Gastrocnemius medialis (tissue), 4 donors: ENCODE results near the gene RND1. TPM values are rescaled to one million over a fixed set of nuclear protein-coding genes. Genes with fewer than 3 reads are reported as not detected.
A peak's percentile ranks its signal among the peaks of the same experiment; 100 is the strongest.

ENCODE experiments used
- ATAC-seq, 2 donors: fragments of 150-250 bp; one replicate each; pipeline ENCODE4 v1.9.1; 2016
- DNase-seq, 2 donors: peaks; one replicate each; pipeline ENCODE4 v3.0.0-alpha.2; 2019
- H3K27ac ChIP-seq, 4 donors: fragments of 200-600 bp; sonication (generic); 1 replicate in 1 of 4; 2 replicates in 3 of 4; pipeline ENCODE4 v1.5.1; 2016 to 2018; ENCODE audit warnings: mild to moderate bottlenecking in 2 of 4, moderate library complexity in 1 of 4
- H3K27me3 ChIP-seq, 3 donors: fragments of 200-600 bp; sonication (generic) in 2 of 3; 1 replicate in 1 of 3; 2 replicates in 2 of 3; pipeline versions ENCODE4 v1.5.1 to v1.6.0; 2016 to 2019; ENCODE audit warnings: mild to moderate bottlenecking in 1 of 3, moderate library complexity in 1 of 3
- H3K36me3 ChIP-seq, 2 donors: fragments of 200-600 bp; sonication (generic) in 1 of 2; one replicate each; pipeline ENCODE4 v1.5.1; 2017 to 2018
- H3K4me1 ChIP-seq, 2 donors: fragments of 200-600 bp; sonication (generic) in 1 of 2; one replicate each; pipeline ENCODE4 v1.5.1; 2016 to 2017; ENCODE audit warnings: mild to moderate bottlenecking in 2 of 2
- H3K4me3 ChIP-seq, 4 donors: fragments of 200-600 bp; sonication (generic) in 3 of 4; 1 replicate in 1 of 4; 2 replicates in 3 of 4; pipeline ENCODE4 v1.5.1; 2016 to 2019; ENCODE audit warnings: mild to moderate bottlenecking in 2 of 4
- H3K9me3 ChIP-seq, 3 donors: fragments of 200-600 bp; sonication (generic) in 2 of 3; 1 replicate in 1 of 3; 2 replicates in 2 of 3; pipeline ENCODE4 v1.5.1; 2016 to 2019
- CTCF ChIP-seq, 5 experiments: fragments of 450-650 bp in 3 of 5; fragments of 200-600 bp in 2 of 5; sonication (generic) in 2 of 5; IDR thresholded peaks in 4 of 5; conservative IDR thresholded peaks in 1 of 5; 1 replicate in 4 of 5; 2 replicates in 1 of 5; pipeline ENCODE4 v1.5.1; 2016 to 2019; ENCODE audit warnings: antibody characterized with exemption in 5 of 5, mild to moderate bottlenecking in 3 of 5, moderate library complexity in 3 of 5
- POLR2A ChIP-seq, 2 donors: fragments of 450-650 bp; IDR thresholded peaks; one replicate each; pipeline ENCODE4 v1.6.1; 2017; ENCODE audit warnings: antibody characterized with exemption in 2 of 2, mild to moderate bottlenecking in 2 of 2, moderate library complexity in 2 of 2
- in situ Hi-C, 4 donors: fragments of 200-750 bp; cut with MboI; loops; one replicate each; pipeline versions ENCODE4 v1.15.0 to v1.8.0; 2017; ENCODE audit warnings: low sequenced_read_pairs in 4 of 4
- intact Hi-C: fragments of 100-400 bp; cut with DNase I; formaldehyde crosslinking; loops from one replicate; pipeline ENCODE4 v1.15.1; 2023; ENCODE audit warnings: low total_unique reads
- total RNA-seq, 4 donors: library from RNA; depleted of rRNA; stranded (reverse); fragments of >200 nt; gene quantifications; one replicate each; pipeline versions ENCODE4 v1.1.0 to v1.2.3, GENCODE V29; 2016

The RND1 gene
- total RNA-seq, 4 donors from 2014 or later, result 0.36 TPM; not detected in 3

GRCh38 chr12:48873096-48873495, 7.4 kb upstream of the RND1 start:
- ATAC-seq, result no peak
- TF ChIP-seq POLR2A (IDR thresholded peaks at IDR 0.05) (no peak), CTCF (IDR thresholded peaks at IDR 0.05 in 4 of 5, conservative IDR thresholded peaks at IDR 0.05 in 1 of 5) (no peak)
- H3K9me3 ChIP-seq, result no peaks in the 10 kb centered on the region
- no peaks in the 10 kb centered on the region for H3K4me1 ChIP-seq
- intact Hi-C loops (no loop called here), in situ Hi-C loops (loop anchor here in 1 of 4 donors (25.0 kb wide), 1 partner anchor 114 kb away; the partner anchor contains the start of genes DDN and WNT1)
- no peaks in the 10 kb centered on the region for H3K36me3 ChIP-seq
- H3K27me3 ChIP-seq, result peaks cover 0 to 2% (median 0%) of the 10 kb centered on the region in 3 donors
- no peak overlapping the region for H3K27ac ChIP-seq
- H3K4me3 ChIP-seq, result no peak overlapping the region
- DNase-seq, result no peak

DNA sequence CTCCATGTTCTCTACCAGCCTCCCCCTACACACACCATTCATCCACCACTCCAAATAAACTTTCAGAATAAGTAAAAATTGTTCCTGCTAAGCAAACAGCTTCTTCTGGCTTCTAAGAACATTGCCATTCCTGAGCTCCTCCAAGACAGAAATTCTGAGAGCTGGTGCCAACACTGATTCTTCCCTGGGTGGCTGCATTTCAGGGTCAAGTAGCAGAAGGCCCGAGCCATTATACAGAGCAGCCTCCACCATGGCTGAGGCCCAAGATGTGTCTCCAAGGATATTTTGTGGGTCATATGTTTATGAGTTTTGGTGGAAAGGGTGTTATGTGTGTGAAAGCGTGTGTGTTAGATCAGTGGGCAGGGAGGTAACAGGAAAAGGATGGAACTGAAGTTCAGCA, 3.5 kb upstream of the RND1 start:
- in situ Hi-C loops, result loop anchor here in 1 of 4 donors (25.0 kb wide), 1 partner anchor 118 kb away; the partner anchor contains the start of genes DDN and WNT1
- Histone ChIP-seq H3K27me3 (peaks cover 0 to 7% (median 4%) of the 10 kb centered on the region in 3 donors), H3K27ac (no peak overlapping the region), H3K36me3 (no peaks in the 10 kb centered on the region), H3K9me3 (no peaks in the 10 kb centered on the region), H3K4me1 (peaks cover 5% of the 10 kb centered on the region in 2 donors), H3K4me3 (no peak overlapping the region)
- TF ChIP-seq POLR2A (IDR thresholded peaks at IDR 0.05) (no peak), CTCF (IDR thresholded peaks at IDR 0.05 in 4 of 5, conservative IDR thresholded peaks at IDR 0.05 in 1 of 5) (no peak)
- DNase-seq (no peak), ATAC-seq (no peak)
- intact Hi-C loops, result loop anchor here (5.0 kb wide), 1 partner anchor 517 kb away; the partner anchor contains the start of gene ZNF641

DNA sequence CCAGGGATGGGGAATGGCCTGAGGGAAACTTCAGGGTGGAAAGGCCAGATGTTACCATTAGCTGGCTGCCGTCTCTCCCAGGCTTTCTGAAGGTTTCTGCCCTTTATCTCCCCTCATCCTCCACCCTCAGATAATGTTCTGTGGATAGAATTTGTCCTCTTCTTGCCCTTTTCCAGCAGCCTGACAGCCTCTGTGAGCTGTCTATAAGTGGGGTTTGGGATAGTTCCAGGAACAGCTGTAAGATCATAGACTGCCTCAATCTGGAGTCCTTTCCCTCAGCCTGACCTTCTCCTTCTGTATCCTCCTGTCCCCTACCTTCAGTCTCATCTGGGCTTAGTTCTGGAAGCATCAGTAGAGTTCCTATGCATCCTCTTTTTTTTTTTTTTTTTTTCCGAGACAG, 2.8 kb upstream of the RND1 start:
- TF ChIP-seq CTCF (IDR thresholded peaks at IDR 0.05 in 4 of 5, conservative IDR thresholded peaks at IDR 0.05 in 1 of 5), result no peak
- no peak for TF ChIP-seq POLR2A (IDR thresholded peaks at IDR 0.05)
- Histone ChIP-seq H3K27me3 (peaks cover 0 to 7% (median 4%) of the 10 kb centered on the region in 3 donors), H3K27ac (no peak overlapping the region), H3K9me3 (no peaks in the 10 kb centered on the region), H3K4me1 (peaks cover 5% of the 10 kb centered on the region in 2 donors), H3K4me3 (no peak overlapping the region), H3K36me3 (no peaks in the 10 kb centered on the region)
- DNase-seq (no peak), ATAC-seq (no peak)
- intact Hi-C loops (loop anchor here (5.0 kb wide), 1 partner anchor 516 kb away; the partner anchor contains the start of gene ZNF641), in situ Hi-C loops (loop anchor here in 1 of 4 donors (25.0 kb wide), 1 partner anchor 119 kb away; the partner anchor contains the start of genes DDN and WNT1)

DNA sequence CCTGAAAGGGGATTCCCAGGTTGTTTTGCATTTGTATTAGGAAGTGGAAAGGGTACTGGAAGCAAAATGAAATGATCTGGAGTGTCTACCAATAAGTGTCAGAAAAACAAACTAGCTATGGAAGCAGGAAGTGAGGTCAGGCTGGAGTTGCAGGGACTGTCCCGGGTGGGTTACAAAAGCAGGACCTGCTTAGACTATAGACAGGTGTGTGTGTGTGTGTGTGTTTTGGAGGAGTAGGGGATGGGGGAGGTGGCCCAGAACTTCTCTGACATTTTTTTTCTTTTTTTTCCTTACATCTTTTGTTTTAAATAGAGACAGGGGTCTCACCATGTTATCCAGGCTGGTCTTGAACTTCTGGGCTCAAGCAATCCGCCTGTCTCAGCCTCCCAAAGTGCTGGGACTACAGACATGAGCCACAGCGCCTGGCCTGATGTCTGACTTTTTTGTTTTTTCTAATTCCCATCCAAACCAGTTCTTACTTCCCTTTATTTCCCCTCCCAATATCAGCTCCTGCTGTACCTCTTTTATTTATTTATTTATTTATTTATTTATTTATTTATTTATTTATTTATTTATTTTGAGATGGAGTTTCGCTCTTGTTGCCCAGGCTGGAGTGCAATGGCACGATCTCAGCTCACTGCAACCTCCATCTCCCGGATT, 512 bp upstream of the RND1 start:
- H3K4me1 ChIP-seq, result peaks cover 5% of the 10 kb centered on the region in 2 donors
- in situ Hi-C loops (loop anchor here in 1 of 4 donors (25.0 kb wide), 1 partner anchor 121 kb away; the partner anchor contains the start of genes DDN and WNT1), intact Hi-C loops (loop anchor here (5.0 kb wide), 1 partner anchor 514 kb away; the partner anchor contains the start of gene ZNF641)
- H3K4me3 ChIP-seq, result peak overlapping the region; percentile 52 to 87 (median 71)
- peak overlapping the region in 1 of 4 donors; percentile 39 for H3K27ac ChIP-seq
- DNase-seq, result no peak
- no peak for TF ChIP-seq POLR2A (IDR thresholded peaks at IDR 0.05)
- peak in 1 of 2 donors; percentile 23 for ATAC-seq
- no peaks in the 10 kb centered on the region for H3K9me3 ChIP-seq
- H3K36me3 ChIP-seq, result no peaks in the 10 kb centered on the region
- H3K27me3 ChIP-seq, result peaks cover 0 to 10% (median 10%) of the 10 kb centered on the region in 3 donors

GRCh38 chr12:48863291-48863690, 2.4 kb downstream of the RND1 start:
- ATAC-seq (no peak), DNase-seq (no peak)
- intact Hi-C loops, result no loop called here
- in situ Hi-C loops, result loop anchor here in 1 of 4 donors (25.0 kb wide), 1 partner anchor 124 kb away; the partner anchor contains the start of genes DDN and WNT1
- TF ChIP-seq POLR2A (IDR thresholded peaks at IDR 0.05), result no peak
- no peak for TF ChIP-seq CTCF (IDR thresholded peaks at IDR 0.05 in 4 of 5, conservative IDR thresholded peaks at IDR 0.05 in 1 of 5)
- H3K27me3 ChIP-seq, result peaks cover 0 to 10% (median 10%) of the 10 kb centered on the region in 3 donors
- no peak overlapping the region for H3K4me3 ChIP-seq
- no peaks in the 10 kb centered on the region for H3K36me3 ChIP-seq
- no peaks in the 10 kb centered on the region for H3K9me3 ChIP-seq
- H3K27ac ChIP-seq, result no peak overlapping the region
- peaks cover 5% of the 10 kb centered on the region in 2 donors for H3K4me1 ChIP-seq
